GM19455 (cell line): ENCODE data around the gene G3BP1.
"Not testable (repeated sequence)": the region's sequence is repeated elsewhere in the genome, so short reads cannot be mapped to it uniquely, and the experiment has no call there.

Source experiments
- ATAC-seq: cut with Tn5 transposase; IDR thresholded peaks from one replicate; pipeline ENCODE4 v1.9.1; 2021; ENCODE audit not compliant: unreplicated experiment

Gene G3BP1

DNA sequence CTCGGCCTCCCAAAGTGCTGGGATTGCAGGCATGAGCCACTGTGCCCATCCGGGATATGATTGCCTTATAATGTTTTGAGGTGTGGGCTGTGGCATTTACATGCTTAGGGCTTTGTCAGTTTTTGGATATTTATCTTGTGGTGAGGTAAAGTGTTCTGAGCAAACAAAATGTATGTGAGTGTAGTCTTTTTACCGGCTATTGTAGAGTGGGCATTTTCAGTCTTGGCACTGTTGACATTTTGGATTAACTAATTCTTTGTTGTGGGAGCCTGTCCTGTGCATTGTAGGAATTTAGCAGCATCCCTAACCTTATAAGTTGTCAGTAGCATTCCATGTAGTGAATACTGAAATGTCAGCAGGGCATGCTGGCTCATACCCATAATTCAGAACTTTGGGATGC is 21.6 kb downstream of the G3BP1 start:
- ATAC-seq: no peak

DNA sequence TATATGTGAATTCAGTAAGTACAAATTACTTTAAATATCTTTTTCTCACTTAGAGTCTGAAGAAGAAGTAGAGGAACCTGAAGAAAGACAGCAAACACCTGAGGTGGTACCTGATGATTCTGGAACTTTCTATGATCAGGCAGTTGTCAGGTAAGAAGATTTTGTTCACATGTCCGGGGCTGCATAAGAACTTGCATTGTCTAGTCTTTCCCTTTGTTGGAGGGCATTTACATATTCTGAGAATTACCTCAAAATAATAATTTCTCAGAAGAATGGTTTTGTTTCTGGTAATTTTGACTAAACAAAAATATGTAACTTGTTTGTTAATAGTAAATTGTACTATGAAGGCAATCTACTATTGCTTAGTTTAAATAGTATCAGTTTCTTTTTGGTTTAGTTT is 23.7 kb downstream of the G3BP1 start:
- ATAC-seq: no peak

DNA sequence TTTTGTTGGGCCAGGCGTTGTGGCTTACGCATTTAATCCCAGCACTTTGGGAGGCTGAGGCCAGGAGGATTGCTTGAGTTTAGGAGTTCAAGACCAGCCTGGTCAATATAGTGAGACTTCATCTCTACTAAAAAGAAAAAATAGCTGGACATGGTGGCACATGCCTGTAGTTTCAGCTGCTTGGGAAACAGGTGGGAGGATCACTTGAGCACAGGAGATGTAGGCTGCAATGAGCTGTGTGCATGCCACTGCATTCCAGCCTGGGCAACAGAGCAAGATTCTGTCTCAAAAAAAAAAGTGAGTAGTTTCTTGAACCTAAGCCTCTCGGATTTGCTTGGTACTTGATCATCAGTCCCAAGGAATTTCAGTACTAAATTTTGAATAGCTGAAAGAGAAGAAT is 26.9 kb downstream of the G3BP1 start:
- ATAC-seq: no peak

DNA sequence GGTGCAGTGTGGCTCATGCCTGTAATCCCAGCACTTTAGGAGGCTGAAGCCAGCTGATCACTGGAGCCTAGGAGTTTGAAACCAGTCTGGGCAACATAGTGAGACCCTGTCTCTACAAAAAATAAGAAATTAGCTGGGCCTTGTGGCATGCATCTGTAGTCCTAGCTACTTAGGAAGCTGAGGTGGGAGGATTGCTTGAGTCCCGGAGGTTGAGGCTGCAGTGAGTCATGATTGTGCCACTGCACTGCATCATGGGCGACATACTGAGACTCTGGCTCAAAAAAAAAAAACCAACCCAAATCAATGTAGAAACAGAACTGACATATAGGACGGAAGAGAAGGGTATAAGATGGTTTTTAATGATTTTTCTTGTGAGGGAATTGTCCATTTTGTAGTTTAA is 27.7 kb downstream of the G3BP1 start:
- ATAC-seq: no peak

DNA sequence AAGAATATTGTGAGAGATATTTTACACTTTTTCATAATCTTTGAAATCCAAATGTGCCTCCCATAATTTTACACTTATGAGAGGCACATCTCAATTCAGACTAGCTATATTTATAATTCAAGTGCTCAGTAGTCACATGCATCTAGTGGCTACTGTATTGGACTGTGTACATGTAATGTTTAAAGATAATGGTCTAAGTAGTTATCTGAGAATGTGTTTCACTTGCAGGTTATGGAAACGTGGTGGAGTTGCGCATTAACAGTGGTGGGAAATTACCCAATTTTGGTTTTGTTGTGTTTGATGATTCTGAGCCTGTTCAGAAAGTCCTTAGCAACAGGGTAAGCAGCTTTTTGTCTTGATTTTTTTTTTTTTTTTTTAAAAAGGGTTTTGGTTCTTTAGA is 28.8 kb downstream of the G3BP1 start:
- no peak for ATAC-seq

DNA sequence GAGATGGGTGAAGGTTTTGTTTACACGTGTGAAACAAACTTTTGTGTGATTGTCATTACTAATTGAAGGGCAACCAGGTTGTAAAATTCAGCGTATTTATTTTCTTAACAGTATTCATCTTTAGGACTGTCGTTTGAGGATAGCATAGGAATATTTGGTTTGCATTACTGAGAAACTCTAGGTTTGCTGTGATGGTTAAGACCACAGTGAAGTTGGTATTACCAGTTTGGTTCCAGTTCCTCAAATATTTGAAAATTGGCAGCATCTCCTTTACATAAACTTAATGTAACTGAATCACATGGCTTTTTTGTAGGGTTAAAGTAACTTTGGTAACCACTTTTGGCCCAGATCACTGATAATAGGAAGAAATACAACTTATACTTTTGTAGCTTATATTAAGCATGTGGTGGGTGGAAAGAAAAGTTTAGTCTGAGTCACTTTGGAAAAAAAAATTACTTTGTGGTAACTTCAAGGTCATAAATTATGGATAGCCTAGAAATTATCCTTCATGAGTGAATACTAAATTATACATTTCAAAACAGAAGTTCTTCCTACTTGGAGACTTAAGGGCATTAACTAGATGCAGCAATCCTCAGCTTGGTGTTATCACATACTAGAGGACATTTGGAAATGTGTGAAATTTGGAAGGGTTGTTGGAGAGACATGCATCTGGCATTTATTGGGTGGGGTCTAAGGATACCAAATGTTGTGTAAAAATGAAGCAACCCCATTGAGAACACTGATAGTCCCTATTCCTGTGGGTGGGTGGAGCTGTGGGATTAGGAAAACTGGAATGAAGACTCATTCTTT is 33.9 kb downstream of the G3BP1 start:
- no peak for ATAC-seq

DNA sequence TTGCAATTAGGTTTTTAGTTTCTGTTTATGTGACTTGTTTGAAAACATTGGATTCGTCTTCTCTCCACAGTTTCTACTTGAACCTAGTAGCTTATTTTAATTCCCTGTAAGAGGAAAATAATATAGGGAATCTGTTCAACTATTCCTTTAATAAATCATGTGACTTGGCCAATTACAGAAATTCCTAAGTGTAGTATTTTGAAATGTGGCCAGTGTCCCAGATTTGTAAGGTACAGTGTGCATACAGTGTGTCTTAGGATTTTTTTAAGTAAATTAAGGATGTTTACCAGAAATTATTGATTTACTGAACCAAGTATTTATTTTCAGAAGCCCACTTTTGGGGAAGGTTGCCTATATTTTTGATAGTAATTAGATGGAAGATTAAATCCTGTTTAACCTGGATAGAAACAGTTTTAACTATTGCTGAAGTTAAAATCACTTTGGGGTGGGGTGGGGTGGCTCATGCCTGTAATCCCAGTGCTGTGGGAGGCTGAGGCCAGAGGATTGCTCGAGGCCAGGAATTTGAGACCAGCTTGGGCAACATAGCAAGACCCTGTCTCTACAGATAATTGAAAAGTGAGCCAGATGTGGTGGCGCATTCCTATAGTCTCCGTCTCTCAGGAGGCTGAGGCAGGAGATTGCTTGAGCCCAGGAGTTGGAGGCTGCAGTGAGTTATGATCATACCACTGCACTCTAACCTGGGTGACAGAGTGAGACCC is 36.9 kb downstream of the G3BP1 start:
- no peak for ATAC-seq

DNA sequence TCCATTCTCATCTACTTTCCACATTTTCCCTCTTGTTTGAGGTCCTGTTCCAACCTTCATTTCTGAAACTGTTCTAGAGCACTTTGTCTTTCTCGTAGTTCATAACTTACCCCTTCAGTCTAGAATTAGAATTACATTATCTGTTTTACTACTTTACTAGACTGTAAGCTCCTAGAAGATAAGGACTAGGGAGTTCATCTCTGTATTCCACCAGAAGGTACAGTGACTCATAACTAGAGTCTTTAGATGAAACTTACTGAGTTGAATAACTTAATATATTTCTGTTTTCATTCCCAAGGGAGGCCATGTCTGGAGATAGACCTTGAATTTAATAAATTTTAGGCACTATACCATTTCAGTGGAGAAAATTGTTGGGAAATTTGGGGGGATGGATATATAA is 38.7 kb downstream of the G3BP1 start:
- no peak for ATAC-seq

DNA sequence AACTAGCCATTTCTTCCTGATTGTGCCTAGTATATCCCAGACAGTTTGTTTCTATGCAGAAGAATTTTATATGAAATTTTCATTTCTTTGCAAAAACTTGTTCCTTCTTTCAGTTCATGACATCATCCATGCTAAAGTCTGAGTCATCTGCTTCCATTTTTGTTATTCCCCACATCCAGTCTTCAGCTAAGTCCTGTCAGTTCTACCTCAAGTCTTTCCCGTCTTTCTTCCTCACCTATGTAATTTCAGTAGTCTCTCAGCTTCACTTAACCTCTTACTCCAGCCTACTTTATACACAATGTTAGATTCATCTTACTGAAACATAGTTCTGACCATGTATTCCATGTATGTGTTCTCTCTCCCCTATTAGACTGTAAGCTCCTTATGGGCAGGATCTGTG is 39.1 kb downstream of the G3BP1 start:
- no peak for ATAC-seq

DNA sequence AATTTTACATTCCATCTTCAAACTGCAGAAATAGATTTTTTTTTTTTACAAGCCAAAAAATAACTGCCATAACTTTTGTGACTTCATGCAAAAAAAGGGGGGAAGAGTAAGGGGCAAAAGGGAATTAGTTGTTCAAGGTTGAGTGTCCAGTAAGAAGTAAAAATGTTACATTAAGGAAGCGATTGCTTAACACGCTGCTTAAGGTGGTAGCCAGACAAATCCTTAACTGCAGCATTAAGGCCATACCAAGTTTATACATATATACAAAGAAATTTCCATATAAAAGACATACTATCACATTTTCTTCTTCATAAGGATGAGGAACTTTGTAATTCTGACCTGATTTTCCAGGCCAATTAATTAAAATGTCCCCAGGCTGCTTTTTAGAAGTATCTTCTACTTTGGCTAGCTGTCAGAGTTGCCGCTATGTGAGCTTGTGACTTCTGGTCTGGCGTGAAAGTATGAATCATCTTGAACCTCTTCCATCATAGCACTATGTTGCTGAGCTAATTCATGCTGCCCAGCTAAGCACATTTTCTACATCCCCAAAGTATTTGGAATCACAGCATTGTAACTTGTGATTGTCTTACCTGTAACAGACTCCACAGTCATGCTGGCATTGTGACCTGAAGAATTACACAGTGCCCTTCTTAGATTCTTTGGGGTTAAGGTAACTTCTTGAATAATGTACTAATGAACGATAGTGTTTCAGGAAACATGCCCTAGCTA is 40.0 kb downstream of the G3BP1 start:
- no peak for ATAC-seq

DNA sequence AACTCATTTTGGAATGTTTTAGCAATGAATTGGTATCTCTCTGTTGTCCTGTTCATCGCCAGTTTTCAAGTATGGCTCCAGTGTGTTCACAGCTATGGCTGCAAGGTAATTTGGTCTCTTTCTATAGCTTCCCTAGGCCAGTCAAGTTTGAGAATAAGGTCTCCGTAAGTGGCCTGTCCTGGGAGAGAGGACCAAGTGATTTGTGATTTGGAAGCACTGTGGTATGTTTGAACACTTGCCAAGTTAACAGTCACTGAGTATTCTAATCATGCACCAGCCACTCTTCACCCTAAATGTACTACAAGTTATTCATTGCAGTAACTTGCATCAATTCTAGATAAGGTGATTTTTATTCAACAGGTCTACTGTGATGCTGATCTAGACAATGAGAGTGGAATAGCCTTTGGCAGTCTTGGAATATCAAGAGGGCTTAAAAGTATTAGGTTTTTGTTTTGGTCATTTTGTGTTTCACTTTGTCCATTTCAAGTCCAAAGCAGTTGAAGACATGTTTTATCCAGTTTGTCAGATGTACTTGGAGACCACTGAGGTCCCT is 41.1 kb downstream of the G3BP1 start:
- ATAC-seq: no peak

DNA sequence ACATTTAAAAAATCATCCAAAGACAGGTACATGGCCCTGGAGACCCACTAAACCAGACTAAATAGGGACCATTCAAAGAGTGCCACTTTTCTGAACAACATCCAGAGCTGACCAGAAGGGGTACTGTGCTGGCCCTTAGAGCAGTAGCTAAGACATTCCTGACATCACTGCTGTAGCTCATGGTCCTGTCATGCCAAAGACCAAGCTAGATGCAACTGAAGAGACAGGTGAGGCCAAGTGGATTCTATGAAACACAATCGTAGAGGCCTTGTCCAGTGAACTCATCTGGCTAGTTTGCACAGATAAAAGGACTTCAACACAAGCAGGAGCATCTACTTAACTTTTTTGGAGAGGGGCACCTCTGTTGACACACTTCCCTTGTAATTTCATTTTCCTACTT is 43.3 kb downstream of the G3BP1 start:
- ATAC-seq: no peak

DNA sequence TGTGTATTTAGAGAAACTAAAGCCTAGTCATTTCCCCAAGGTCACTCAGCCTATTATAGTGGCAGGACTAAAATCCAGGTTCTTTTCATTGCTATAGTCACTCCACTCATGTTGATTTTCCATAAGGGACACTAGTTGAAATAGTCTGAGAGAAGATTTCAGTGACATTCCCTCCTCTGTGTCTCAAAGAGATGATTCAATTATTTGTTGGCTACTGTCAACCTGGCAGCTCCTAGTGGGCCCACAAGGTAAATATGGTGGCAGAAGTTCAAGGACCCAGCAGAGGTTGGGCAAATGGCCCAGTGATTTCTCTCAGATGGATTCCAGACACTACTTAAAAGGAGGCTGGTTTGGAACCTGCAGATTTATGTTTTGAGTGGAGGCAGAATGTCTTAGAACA is 48.1 kb downstream of the G3BP1 start:
- ATAC-seq: no peak

DNA sequence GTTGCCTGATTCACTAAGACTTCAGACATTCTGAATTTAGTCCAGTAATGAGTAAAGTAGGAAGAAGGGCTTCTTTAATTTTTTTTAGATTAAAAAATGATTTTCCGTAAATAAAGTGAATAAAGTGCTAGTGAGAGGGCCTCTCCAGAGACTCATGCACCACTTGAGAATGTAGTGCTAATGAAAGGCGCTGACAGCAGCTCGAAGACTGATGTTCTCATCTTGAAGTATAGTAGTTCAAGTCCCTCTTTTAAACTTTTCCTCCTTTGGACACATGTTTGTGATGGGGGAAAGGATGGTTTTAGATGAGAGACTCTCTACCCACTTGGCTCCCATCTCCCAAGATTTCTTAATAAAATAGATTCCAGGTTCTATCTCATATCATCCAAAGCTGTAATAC is 48.5 kb downstream of the G3BP1 start:
- no peak for ATAC-seq

DNA sequence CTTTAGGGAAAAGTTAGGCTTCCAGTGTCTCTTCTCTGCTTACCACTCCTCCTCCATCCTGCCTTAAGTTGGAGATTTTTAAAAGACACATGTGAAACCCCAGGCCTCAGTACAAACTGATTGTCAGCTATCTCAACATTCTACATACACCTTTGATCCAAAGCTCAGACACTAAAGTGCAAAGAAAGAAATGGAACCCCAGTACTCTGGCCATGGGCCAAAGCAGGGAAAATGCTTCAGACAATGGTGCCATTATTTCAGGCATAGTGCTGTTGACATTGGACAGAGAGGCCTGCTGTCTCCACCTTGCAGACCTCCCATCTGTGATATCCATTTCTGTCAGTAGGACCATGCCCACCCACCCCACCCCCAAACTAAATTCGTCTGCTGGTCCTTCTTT is 49.1 kb downstream of the G3BP1 start:
- ATAC-seq: no peak

DNA sequence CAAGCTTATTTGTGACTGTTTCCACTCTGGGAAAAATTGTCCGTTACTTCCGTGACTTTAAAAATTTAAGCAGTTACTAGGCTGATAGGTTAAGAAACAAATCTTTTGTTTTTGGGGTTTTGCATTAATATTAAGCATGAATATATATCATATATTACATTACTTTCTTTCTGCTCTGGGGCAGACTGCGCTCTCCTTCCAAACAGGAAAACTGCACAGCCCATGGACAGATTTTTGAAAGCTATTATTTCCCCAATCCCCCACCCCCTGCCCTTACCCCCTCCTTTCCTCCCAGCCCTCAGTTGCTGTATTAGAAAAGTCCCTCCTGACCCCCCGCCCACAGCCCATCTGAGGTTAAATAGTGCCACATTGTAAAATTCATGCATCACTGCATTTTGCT is 50.4 kb downstream of the G3BP1 start:
- ATAC-seq: no peak

DNA sequence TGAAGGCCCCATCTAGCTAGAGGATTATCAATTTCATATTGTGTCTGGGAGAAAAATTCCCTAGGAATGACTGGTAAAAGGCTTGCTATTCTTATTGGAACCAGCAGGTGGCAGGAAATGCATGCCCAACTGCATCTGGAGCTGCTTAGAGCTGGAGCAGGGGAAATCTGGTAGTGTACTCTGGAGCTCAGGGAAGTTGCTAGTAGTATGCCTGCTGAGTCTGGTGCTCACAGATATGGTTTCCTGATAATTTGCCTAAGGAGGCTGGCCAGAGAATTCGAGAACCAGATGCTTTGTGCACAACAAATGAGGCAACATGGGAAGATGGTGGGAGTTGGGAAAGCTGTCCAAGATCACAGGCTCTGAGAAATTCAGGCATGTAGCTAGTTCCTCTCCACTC is 53.7 kb downstream of the G3BP1 start:
- peak; percentile 77 for ATAC-seq

DNA sequence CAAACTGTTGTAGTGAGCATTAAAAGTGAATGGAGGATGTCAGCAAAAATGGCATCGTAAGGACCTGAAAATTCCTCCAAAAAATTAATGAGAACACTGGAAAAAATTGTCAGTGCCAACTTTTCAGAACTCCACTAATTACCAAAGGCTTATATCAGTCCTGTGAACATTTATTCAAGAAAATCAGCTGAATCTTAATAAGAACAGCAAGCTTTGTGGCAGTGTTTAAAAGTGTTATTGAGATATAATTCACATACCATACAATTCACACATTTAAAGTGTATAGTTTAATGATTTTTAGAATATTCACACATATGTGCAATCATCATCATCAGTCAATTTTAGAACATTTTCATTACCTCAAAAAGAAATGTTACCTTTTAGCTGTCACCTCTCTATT is 57.6 kb downstream of the G3BP1 start:
- no peak for ATAC-seq

DNA sequence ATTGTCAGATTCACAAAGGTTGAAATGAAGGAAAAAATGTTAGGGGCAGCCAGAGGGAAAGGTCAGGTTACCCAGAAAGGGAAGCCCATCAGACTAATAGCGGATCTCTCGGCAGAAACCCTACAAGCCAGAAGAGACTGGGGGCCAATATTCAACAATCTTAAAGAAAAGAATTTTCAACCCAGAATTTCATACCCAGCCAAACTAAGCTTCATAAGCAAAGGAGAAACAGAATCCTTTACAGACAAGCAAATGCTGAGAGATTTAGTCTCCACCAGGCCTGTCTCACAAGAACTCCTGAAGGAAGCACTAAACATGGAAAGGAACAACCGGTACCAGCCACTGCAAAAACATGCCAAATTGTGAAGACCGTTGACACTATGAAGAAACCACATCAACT is 61.1 kb downstream of the G3BP1 start:
- not testable (repeated sequence) for ATAC-seq

DNA sequence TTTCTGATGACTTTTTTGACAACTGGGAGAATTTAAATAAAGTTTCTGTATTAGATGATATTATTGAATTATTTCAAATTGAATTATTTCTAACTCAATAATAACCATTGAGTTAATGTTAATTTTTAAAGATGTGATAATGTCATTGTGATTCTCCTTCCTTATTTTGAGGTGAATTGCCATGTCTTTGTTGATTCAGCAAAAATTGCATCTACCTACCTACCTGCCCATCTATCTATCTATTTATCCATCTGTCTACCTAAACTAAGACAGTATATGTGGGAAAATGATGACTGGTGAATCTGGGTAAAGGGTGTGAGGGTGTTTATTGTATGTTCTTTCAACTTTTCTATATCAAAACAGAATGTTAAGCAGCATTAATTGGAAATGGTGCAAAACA is 75.0 kb downstream of the G3BP1 start:
- no peak for ATAC-seq

DNA sequence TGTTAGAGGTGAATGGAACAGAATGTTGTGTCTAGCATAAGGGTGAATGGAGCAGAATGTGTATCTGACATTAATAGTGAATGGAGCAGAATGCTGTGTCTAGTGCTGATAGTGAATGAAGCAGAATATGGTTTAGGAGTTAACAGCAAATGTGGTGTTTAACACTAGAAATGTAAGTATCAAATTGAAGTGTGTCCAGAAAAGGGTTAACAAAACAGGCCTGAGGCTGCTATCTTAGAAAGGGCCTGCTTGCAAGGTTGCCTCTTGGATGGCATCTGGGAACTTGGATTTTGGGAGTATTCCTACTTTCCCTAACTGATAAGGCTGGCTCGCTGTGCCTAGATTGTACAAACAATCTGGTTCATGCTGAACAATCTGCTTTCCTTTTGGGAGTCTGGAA is 76.1 kb downstream of the G3BP1 start:
- no peak for ATAC-seq

DNA sequence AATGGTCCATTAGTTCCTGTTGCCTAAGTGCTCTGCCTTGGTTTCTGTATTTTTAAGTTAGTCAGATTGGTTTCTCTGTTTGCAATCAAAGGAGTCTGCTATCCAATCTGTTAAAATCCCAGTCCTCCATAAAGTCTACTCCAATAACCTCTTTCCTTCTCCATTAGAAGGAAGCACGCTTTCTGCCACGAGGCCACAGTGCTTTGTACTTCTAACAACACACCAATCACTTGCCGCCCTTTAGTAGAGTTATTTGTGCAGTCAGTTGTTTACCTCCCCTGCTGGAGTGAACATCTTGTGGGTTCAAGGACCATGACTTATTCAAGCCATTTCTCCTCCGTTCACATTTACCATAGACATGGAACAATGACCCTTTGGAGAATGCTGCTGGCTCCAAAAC is 83.9 kb downstream of the G3BP1 start:
- ATAC-seq: no peak
